GM18526 (cell line): ENCODE data around the gene ATP13A3.

Experiments used
- POLR2A ChIP-seq: IDR thresholded peaks from 3 replicates; pipeline ENCODE4 v1.6.1; 2011; ENCODE audit not compliant: insufficient read length; ENCODE audit errors: extremely low read depth

Gene ATP13A3

GRCh38 chr3:194486540-194487288 is at the start of gene ATP13A3:
Gene ATP13A3 (minus strand): TSS chr3:194487002. CDS start chr3:194462190, 24,812 bp downstream.
- peak; percentile 77 for TF ChIP-seq POLR2A

- no peak for TF ChIP-seq POLR2A
These were observed 47.4 kb upstream of the ATP13A3 start for GRCh38 chr3:194534243-194534642.

DNA sequence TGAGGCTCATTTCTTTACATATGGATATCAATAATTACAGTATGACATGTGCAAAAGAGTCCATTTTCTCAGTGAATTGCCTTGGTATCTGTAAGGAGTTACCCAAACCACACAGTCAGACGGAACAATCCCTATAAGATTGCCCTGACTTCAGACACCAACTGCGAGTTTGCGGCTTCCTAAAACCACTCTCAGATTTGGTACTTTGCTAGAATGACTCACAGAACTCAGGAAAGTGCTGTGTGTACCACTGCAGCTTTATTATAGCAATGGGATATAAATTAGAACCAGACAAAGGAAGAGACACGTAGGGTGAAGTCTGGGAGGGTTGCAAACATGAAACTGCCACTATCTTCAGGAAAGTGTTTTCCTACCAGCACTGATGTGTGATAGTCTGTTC is 45.8 kb upstream of the ATP13A3 start:
- no peak for TF ChIP-seq POLR2A

GRCh38 chr3:194527726-194528125 is 40.9 kb upstream of the ATP13A3 start:
- TF ChIP-seq POLR2A: no peak

DNA sequence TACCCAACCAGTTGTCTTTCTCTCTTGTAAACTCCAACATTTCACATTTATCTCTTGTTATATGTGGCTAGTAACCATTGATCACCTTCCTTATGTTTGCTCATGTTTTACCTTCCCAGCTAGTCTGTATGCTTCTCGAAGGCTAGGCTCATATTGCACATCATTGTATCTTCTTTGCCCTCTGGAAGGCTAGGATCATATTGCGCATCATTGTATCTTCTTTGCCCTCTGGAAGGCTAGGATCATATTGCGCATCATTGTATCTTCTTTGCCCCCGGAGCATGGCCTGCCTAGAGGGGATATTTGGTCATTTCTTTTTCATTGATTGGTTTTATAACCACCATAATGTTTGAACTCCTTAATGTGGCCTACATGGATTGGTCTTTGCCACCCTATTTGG is 39.4 kb upstream of the ATP13A3 start:
- TF ChIP-seq POLR2A: no peak

DNA sequence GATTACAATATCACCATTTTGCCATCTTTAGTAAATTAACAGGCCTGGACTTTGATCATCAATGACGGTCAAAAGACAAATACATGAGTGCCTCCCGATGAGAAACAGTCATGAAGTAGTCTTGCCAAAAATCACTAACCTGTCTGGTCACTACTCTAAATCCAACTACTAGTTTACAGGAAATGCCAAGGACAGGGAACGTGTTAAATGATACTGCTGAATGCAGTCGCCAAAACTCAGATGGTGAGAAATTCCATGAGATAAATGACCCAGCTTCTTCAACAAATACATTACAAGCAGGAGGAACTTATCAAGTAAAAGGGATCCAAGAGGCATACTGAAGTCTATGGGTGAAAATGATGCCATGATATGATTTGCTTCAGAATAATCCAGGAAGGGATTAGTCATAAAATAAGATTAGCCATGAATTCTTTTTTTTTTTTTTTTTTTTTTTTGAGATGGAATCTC is 35.8 kb upstream of the ATP13A3 start:
- no peak for TF ChIP-seq POLR2A

DNA sequence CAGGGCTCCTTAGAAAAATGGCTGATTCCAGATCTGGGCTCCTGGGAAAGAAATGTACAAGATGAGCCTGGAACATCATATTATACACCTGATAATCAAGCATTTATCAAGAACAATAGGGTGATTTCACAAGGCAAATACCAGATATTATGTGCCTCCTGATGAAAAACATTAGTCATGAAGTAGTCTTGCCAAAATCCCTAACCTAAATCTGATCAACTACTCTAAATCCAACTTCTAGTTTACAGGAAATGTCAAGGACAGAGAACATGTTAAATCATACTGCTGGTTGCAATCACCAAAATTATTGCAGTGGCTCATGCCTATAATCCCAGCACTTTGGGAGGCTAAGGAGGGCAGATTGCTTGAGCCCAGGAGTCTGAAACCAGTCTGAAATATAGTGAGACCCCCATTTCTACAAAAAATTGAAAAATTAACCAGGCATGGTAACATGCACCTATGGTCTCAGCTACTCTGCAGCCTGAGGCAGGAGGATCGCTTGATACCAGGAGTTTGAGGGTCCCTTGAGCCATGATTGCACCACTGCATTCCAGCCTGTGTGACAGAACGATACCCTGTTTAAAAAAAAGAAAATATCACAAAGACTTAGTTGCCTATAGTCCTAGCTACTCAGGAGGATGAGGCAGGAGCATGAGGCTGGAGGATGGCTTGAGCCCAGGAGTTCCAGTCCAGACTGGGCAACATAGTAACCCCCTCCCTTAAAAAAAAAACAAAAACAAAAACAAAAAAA is 34.9 kb upstream of the ATP13A3 start:
- TF ChIP-seq POLR2A: no peak

DNA sequence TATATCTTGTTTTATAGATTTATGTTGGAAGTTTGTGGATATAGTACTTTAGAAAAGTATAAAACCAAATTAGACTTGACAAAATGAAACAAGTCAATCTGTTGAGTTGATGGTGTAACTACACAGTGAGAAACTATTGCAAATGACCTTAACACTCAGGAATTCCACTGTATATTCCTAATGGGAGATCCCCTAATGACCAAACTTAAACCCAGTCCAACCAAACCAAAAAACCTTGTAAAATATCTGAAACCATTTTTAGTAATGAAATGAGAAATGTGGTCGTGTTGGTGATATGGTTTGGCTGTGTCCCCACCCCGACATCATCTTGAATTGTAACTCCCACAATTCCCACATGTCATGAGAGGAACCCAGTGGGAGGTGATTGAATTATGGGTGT is 31.9 kb upstream of the ATP13A3 start:
- no peak for TF ChIP-seq POLR2A

DNA sequence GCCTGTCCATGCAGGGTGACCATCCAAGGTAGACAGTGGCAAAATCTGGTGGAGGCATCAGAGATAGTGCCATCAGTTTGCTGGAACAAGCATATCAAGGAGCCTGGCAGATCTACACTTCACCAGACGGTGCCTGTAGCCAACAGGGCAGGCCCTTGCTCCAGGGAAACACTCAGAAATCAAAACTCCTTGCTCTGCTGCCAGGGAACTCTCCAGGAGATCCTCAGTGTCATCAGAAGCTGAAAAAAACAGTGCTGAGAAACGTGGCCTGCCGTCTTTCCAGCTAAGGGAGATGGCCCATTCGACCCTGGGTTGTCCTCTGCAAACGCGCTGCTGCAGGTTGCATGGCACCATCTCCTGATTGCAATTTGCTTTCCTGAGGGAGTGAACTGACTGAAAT is 30.5 kb upstream of the ATP13A3 start:
- TF ChIP-seq POLR2A: no peak

GRCh38 chr3:194514626-194515025 is 27.8 kb upstream of the ATP13A3 start:
- TF ChIP-seq POLR2A: no peak

GRCh38 chr3:194512895-194513601 is 26.2 kb upstream of the ATP13A3 start:
- TF ChIP-seq POLR2A: no peak

- no peak for TF ChIP-seq POLR2A
These were observed 22.0 kb upstream of the ATP13A3 start for GRCh38 chr3:194508491-194509453.

DNA sequence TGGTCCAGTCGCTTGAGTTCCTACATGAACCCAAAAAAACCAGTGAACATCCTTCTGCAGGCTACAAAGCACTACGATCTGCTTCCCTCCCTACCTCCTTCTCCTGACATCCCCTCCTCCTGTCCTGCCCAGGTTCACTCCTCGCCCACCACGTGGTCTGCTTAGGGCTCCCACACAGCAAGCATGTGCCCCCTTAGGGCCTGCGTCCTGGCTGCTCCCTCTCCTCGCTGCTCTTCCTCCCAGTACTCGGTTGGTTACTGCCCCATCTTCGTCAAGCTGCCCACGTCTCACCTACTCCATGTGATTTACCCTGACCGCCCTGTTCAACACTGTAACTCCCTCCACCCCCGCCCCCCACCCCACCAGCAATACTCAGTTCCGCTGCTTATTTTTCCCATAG is 20.8 kb upstream of the ATP13A3 start:
- TF ChIP-seq POLR2A: no peak

- no peak for TF ChIP-seq POLR2A
These were observed 19.1 kb upstream of the ATP13A3 start for GRCh38 chr3:194505791-194506415.
